GM18505 (cell line): ENCODE measurements around the gene PGM1.

Source experiments
- ATAC-seq: cut with Tn5 transposase; IDR thresholded peaks from one replicate; pipeline ENCODE4 v1.9.1; 2021; ENCODE audit not compliant: unreplicated experiment
- POLR2A ChIP-seq: IDR thresholded peaks from 4 replicates; pipeline ENCODE4 v1.6.1; 2011; ENCODE audit warnings: borderline replicate concordance; ENCODE audit not compliant: insufficient read depth, insufficient read length; ENCODE audit errors: extremely low read depth

Gene PGM1

GRCh38 chr1:63669151-63669961 is 76.1 kb downstream of the PGM1 start:
- no peak for TF ChIP-seq POLR2A
- no peak for ATAC-seq

GRCh38 chr1:63670164-63670563 is 77.0 kb downstream of the PGM1 start:
- ATAC-seq, result no peak
- no peak for TF ChIP-seq POLR2A

- no peak for ATAC-seq
- no peak for TF ChIP-seq POLR2A
These were observed 78.3 kb downstream of the PGM1 start for GRCh38 chr1:63671514-63671913.

GRCh38 chr1:63674238-63674864 is 81.1 kb downstream of the PGM1 start:
- no peak for TF ChIP-seq POLR2A
- peak; percentile 62 for ATAC-seq

GRCh38 chr1:63674865-63675419 is 81.7 kb downstream of the PGM1 start:
- TF ChIP-seq POLR2A, result no peak
- ATAC-seq, result no peak

GRCh38 chr1:63675420-63675931 is 82.3 kb downstream of the PGM1 start:
- ATAC-seq, result no peak
- TF ChIP-seq POLR2A, result no peak

GRCh38 chr1:63677497-63677896 is 84.3 kb downstream of the PGM1 start:
- ATAC-seq, result no peak
- no peak for TF ChIP-seq POLR2A

GRCh38 chr1:63678200-63678599 is 85.0 kb downstream of the PGM1 start:
- no peak for ATAC-seq
- no peak for TF ChIP-seq POLR2A

GRCh38 chr1:63679076-63679475 is 85.9 kb downstream of the PGM1 start:
- no peak for TF ChIP-seq POLR2A
- no peak for ATAC-seq

- no peak for ATAC-seq
These were observed 86.4 kb downstream of the PGM1 start for GRCh38 chr1:63679589-63679988.

GRCh38 chr1:63682936-63683335 is 89.7 kb downstream of the PGM1 start:
- no peak for ATAC-seq
- no peak for TF ChIP-seq POLR2A

More at GRCh38 chr1:63679589-63679988, 86.4 kb downstream of the PGM1 start:
- no peak for TF ChIP-seq POLR2A

- no peak for TF ChIP-seq POLR2A
- ATAC-seq, result no peak
These were observed 90.5 kb downstream of the PGM1 start for GRCh38 chr1:63683759-63684158.

GRCh38 chr1:63686696-63687095 is 93.5 kb downstream of the PGM1 start:
- TF ChIP-seq POLR2A, result no peak
- ATAC-seq, result no peak
